DOHH2 (cell line): Measurements from ENCODE around the gene PCDH11X.
"Not testable (repeated sequence)": the region's sequence is repeated elsewhere in the genome, so short reads cannot be mapped to it uniquely, and the experiment has no call there.

ENCODE experiments used
- CTCF ChIP-seq: fragments of 200-600 bp; sonication (generic); IDR thresholded peaks from one replicate; pipeline ENCODE4 v1.5.1; 2014; ENCODE audit warnings: antibody characterized with exemption, mild to moderate bottlenecking, low read depth, low read length; ENCODE audit not compliant: poor library complexity, severe bottlenecking
- EZH2phosphoT487 ChIP-seq: fragments of 200-600 bp; sonication (generic); IDR thresholded peaks from 2 replicates; pipeline ENCODE4 v1.6.1; 2017; ENCODE audit warnings: borderline replicate concordance, mild to moderate bottlenecking, antibody characterized with exemption, low read length, moderate library complexity, mixed read lengths

- not testable (repeated sequence) for TF ChIP-seq CTCF, EZH2phosphoT487
These were observed 2.6 kb downstream of the PCDH11X start for GRCh38 chrX:91781553-91782298.
